COLO668 (cell line): ENCODE results near the gene RASGRF2.

Experiments used
- DNase-seq: peaks from one replicate; lab custom pipeline; 2025; ENCODE audit not compliant: unreplicated experiment; lab: John Stamatoyannopoulos, UW

RASGRF2 gene

DNA sequence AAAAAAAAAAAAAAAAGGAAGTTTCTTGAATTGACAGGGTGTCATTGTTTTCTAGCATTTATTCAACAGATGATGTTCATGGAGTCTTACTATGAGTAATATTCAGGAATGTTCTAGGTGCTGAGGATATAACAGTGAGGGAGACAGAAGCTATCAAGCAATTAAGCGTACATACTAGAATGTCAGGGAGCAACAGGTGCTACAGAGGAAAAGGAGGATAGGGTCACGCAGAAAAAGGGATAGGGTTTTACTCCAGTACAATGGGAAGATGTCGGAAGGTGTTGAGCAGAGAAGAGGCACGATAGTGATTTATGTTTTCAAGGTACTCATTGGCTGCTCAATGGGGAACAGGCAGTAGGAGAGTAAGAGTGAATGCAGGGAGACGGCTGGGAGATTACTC is 6.6 kb upstream of the RASGRF2 start:
- no peak for DNase-seq

DNA sequence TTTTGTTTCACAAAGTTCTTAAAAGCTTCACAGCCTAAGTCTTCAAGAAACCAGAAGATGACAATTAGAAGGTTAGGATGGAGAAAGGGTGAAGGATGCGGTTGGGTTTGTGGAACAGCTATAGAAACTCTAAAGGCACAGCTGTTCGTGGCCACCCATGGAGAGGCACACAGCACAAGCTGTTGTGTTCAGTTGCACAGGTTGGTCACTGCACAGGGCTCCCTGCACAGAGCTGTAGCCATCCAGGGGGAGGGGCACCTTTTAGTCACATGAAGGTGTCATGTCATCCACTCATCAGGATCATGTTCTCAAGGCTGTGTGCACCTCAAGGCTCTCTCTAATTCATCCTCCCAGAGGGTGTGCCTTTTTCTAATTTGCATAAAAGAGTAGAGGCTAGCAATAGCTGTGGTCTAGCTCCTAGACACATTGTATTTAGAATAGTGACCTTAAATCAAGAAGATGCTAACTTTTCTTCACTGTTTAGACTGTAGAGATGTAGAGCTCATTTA is 5.0 kb upstream of the RASGRF2 start:
- no peak for DNase-seq

DNA sequence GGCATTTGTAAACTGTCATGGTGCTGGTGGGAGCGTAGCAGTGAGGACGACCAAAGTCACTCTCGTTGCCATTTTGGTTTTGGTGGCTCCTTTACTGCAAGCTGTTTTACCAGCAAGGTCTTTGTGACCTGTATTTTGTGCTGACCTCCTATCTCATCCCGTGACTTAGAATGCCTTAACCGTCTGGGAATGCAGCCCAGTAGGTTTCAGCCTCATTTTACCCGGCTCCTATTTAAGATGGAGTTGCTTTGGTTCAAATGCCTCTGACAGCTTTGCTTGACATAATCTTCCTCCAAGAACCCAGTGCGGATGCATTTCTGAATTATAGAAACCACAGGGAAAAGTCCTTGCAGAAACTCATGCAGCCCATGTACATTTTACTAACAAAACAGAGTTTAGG is 3.9 kb upstream of the RASGRF2 start:
- DNase-seq: no peak

DNA sequence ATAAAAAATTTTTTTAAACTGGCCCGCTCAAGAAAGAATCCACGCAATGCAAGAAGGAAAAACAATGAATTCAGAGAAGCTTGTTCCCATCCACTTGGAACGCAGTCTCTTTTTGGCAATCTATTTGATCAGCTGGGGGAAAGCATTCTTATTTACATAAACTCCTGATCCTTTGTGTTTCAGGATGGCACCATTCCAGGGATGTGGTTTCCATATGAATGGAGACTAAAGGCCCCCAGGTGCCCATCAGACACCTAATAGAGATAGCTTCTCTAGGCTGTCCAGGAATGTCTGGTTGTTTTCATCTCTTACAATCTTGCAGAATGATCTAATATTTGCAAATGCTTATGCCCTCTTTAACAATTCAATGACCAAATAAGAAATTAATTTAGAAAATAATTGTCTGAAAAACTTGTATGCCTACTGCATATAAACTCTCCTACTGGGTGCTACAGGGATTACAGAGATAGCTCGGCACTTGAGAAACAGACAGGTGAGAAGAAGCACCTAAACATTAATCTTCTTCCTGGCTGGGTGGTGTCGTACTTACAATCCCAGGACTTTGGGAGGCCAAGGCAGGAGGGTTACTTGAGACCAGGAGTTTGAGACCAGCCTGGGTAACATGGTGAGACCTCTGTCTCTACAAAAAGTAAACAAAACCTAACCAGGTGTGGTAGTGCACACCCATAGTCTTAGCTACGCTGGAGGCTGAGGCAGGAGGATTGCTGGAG is 3.0 kb upstream of the RASGRF2 start:
- DNase-seq: peak; percentile 81

DNA sequence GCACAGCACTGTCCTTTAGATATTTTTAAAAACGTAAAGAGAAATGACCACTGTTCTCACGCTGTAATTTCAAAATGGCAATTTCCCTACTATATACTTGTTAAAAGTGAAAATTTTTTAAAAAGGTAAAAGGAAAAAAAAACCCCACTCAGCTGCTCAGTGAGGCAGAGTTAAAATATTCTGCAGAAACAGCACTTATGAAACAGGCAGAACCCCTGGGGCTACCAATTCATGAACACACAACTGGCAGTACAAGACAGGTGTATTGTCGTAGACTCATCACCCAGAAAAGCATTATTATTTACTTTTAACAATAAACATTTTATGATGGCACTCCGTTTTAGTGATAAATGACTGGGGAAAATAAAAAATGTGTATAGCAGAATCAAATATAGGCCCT is 1.5 kb upstream of the RASGRF2 start:
- DNase-seq: peak; percentile 7

DNA sequence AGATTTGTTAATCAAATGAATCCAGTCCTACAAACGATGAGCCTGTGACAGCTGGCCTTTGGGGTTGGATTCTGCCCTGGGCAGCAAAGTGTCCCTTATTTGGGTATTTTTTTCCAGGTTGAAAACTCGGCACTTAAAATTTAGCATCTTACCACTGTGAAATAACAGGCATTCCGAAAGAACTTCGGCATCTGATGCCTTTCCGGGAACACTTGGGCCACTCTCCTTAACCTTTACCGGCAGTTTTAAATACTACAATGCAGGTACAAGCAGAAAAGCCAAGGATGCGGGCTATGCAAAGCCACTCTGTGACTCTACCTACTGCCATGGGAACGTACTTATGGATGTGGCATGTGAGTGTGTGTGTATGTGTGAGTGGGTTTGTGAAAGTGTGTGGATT is 1.0 kb upstream of the RASGRF2 start:
- DNase-seq: peak; percentile 12

DNA sequence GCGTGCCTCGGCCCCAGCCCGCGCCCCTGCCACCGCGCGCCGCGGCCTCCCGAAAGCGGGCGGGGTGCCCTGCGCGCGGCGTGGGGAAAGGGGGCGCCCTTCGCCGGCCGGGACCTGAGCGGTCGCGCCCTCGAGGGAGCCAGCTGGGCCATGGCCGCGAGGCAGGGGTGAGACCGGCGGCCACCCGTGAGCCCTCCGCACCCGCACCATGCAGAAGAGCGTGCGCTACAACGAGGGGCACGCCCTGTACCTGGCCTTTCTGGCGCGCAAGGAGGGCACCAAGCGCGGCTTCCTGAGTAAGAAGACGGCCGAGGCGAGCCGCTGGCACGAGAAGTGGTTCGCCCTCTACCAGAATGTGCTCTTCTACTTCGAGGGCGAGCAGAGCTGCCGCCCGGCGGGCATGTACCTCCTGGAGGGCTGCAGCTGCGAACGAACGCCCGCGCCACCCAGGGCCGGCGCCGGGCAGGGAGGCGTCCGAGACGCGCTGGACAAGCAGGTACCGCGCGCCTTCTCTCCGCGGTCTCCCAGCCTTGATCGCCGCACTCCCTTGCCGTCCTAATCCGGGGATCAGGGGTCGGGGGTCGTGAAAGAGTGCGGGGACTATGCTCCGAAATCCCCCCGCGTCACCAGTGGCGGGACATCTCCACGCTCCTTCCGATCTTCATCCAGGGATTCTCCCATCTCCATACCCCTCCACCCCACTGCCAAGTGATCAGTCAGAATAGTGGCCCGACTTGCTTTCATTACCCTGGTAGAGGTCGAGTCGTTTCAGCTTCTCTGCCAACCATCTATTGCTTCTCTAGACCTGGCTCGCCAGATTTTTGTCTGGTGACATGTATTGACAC is 590 bp downstream of the RASGRF2 start:
- peak; percentile 61 for DNase-seq

DNA sequence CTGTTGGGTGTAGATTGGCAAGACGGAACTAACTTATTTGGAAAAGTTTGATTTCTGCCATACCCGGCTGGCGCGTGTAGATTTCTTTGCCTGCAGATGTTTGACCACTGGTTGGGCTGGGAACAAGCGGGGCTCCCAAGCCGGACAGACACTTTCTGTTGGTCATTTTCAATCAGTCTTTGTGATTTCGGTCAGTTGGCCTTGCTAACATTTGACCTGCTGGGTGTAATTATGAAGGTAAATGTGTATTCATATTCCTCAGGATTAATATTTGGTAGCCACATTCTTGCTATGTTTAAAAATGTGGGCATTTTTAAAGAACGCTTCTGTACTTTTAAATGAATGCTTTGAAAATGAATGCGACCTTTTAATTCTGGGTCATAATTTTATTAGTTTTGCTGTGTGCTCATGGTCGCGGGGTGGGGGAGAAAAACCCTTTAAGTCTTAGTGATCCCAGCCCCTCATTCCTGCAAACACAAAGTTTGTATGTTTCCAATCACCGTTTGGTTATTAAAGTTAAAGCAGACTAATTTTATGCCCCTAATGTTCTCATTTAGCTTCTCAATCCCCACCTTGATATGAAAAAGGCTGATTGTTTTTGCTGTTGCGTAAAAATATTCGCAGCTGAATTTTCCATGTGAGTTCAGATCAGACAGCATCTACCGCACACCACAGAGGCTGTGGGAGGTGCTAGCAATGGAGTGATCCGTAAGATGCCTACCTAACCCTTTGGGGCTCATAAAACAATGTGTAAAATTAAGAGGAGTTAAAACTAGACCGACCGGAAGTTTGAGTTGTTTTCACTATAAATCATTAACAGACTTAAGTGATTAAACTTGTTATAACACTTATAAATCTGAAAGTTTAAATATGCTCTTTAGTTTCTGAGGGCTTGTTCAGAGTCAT is 1.5 kb downstream of the RASGRF2 start:
- no peak for DNase-seq

DNA sequence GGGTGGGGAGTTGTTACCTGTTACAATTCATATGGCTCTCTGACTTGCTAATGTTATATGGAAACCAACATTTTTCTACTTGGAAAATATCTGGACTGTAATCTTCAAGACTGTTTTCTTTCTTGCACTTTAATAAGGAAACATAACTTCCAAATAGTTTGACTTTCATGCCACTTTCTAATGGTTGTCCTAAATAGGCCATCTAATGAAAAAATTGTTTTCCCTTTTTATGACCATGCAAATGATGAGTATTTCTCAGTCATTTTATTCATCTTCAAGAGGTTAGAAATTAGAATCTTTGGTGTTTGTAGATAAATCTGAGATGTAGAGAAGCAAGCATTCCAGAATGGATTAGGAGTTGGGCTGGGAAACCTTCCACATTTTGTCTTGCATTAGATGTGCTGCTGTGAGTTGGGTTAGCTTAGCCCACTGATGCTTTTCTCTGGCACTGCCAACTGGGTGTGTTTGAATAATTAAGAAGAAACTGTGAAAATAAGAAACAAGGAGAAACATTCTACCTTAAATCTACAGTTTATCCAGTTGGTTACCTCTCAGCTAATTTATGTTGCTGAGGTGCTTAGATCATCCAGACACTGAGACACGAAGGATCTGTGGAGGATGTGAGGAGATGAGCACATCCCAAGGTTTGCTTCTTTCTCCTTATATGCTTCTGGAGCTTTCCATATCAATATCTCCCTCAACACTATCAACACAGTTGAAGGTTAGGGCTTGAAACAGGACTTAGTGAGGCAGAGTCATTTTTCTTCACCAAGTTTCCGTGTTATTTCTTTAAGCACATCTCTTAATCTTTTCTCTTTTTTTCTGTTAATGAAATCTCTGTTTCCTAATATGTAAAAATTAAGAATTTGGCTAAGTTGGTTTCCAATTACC is 2.7 kb downstream of the RASGRF2 start:
- no peak for DNase-seq

DNA sequence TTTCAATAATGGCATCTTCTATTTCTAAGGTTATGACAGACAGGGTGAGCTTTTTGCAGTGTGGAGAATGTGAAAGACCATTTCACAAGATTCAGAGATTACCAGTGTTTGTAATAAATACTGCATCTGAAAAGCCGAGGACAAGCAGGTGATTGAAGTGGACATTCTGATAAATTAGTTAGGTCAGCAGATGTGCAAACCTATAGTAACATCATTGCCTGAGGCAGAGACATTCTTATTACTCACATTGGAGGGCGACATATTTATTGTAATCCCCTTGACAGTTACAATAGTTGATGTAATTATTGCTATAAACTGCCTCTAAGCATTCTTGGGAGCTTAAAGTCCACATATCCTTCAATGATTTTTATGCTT is 3.3 kb downstream of the RASGRF2 start:
- no peak for DNase-seq

DNA sequence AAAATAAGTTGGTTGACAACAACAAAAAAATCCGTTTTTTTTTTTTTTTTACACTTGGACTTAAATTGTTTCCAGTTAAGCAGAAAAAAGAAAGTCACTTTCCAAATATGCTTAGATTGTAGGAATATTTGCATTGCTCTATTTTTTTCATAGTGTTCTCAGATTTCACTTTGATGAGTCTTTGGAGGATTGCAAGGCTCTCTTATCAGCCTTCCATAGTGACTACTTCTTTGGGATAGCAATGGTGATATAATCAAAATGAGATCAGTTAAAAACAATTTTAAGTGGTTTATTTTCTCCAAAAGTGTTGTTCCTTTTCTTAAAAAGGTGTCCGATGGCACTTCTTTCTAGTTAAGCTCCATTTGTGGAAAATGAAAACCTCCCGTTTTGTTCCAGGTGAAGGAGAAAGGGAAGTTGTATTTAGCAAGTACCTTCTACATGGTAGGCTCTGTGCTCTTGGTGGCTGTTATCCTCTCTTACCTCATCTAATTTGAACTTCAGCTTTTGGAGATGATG is 3.9 kb downstream of the RASGRF2 start:
- DNase-seq: no peak

DNA sequence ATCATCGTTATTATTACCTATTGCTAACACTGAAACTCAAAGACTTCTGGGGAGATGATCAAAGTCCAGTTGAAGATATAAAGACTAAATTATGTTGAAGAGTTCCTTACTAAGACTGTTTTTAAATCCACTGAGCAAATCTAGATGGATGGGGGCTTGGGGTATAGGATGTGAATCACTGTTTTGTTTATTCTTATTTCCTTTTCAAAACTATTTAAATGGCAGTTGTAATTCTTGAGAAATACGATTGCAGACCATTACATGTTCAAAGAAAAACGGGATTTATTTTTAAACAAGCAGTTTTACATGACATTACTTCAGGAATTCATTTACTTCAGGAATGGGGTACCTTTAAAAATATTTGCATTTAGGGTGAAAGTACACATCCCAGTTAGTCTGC is 4.3 kb downstream of the RASGRF2 start:
- DNase-seq: no peak

DNA sequence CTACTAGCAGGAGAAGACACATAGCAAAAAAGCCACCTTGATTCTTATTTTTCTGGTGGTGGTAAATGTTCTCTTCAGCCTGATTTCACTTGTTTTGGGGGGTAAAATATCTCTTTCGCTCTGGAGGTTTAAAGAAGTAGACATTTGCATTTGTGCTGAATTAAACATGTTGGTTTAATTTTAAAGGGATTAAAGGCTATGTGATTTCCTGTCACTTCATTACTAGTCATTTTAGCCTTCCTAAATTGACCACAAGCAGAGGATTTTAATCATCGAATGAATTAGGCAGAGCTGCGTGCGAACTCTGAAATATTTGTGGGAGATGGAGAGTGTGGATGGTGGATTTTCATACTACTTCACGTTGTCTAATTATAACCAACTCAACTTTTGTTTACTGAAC is 4.8 kb downstream of the RASGRF2 start:
- DNase-seq: no peak

DNA sequence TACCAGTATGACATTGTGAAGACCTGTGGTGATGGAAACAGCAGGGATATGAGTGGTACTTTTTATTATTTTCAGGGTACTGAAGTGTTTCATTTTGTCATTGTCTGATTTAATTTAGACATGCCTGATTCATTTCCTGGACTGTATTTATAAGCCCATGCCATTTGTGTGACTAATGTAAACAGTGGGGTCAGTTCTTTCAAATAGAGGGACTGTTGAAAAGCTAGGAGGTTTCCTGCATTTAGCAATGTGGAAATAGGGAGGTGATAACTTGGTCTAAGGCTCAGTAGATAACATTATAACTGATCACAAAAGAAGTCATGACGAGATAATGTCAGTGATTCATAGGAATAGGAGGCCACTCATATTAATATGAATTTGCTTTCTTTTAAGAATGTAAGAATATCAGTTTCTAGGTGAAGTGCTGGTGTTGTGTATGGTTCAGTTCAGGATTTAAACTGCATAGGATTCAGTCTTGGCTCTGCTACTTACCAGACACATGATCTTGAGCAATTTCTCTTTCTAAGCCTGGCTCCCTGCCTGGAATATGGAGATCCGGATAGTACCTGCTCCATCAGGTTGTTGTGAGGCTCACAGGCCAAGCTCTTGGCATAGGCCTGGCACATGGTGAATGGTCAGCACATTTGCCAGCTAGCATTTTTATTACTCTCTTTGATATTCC is 7.5 kb downstream of the RASGRF2 start:
- DNase-seq: peak; percentile 2

DNA sequence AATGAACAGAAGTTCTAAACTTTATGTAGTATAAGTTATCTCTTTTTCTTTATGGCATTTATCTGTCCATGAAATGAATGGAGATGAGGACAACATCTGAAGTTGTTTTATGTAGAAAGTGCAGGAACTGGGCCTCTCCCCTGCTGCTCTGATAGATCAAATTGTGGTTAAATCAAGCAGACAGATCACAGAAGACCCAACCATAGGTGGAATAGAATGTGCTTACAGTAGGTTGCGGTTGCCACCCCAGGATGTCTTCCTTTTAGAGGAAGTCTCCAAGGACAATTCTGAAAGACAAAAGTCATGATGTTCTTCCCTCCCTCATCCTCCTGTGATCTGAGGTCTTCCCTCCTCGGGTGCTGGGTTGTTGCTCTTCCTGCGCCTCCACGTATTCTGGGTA is 12.9 kb downstream of the RASGRF2 start:
- DNase-seq: no peak

DNA sequence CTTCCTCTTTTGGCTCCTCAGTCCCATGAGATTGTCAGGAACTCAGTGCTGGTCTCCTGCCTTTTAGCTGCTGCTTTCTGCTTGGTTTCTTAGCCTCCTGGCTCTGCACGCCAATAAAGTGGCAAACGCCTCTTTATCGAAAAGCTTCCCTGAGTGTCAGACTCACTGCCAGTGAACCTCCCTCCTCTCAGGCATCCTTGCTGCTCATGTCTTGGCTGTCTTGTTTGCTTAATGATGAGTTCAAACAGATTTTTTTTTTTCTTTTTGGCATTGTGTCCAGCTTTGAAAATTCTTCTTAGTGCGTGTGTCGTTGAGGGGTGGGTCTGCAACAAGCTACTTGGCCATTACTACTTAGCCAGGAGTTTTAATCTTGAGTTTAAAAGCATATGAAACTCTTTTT is 14.9 kb downstream of the RASGRF2 start:
- no peak for DNase-seq

DNA sequence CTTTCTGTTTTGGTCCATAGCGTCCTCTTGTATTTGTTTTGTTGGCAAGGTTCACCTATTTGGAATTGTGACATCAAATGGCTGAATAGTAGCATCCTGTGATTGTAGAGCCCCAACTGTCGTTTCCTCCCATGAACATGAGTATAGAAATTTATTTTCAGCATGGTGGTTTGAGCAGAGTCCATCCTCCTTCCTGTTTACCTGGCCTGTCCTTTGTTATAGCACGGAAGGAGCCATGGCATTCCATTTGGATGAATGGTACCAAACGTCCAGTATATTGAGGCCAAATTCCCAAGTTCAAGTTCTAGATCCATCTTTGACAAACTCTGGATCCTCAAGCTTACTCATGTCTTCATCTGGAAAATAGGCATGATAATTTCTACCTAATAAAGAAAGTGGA is 16.8 kb downstream of the RASGRF2 start:
- no peak for DNase-seq

DNA sequence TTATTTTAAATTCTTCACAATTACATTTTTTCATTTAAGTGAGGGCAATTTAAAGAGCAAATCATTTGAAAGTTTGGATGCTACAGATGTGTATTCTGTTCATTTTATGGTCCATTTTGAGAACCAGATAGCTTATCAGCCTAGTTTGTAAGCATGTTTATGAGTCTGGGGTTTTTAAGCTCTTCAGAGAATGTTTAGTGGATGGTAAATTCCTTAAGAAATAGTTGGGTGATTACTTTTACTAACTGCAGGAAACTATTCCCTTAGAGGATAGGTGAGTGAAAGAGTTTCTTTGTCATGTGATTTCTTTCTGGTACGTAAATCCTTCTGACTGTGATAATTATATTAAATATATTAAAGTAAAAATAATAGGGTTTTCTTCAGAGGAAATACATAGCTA is 17.6 kb downstream of the RASGRF2 start:
- DNase-seq: no peak

DNA sequence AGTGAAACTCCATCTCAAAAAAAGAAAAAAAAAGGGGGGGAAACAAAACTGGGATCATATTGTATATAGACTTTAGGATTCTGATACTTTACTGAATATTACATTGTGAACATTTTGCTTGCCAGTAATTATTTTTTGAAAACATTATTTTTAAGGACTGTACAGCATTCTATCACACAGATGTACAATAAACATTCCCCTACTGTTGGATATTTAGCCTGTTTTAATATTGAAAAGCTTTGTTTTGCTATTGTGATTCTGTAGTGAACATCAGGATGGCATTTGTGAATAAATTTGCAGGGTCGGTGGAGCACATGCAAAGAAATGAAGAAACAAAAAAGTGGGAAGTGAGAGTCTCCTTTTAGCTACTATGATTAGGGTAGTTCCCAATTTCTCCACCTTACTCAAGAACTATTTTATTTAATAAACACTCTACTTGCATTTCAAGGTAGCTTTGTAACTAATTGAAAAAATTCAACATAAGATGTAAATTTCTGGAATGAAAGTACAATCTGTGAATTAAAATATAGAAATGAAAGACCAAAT is 18.7 kb downstream of the RASGRF2 start:
- DNase-seq: no peak
